Astrocyte (in vitro differentiated cells and primary cell): ENCODE measurements around the gene PCBD2.
"Not testable (repeated sequence)": the region's sequence is repeated elsewhere in the genome, so short reads cannot be mapped to it uniquely, and the experiment has no call there.

ENCODE experiments used
- EZH2 ChIP-seq: IDR thresholded peaks from 2 replicates; pipeline ENCODE4 v1.6.1; 2012; ENCODE audit warnings: mild to moderate bottlenecking, low read length, inconsistent platforms; ENCODE audit not compliant: insufficient read depth
- TF ChIP-seq, protein P1 (sequence below): IDR thresholded peaks from 2 replicates; pipeline ENCODE4 v1.5.1; 2011; ENCODE audit warnings: low read depth, mild to moderate bottlenecking, inconsistent platforms, low read length, moderate library complexity; ENCODE audit not compliant: insufficient read depth

DNA sequence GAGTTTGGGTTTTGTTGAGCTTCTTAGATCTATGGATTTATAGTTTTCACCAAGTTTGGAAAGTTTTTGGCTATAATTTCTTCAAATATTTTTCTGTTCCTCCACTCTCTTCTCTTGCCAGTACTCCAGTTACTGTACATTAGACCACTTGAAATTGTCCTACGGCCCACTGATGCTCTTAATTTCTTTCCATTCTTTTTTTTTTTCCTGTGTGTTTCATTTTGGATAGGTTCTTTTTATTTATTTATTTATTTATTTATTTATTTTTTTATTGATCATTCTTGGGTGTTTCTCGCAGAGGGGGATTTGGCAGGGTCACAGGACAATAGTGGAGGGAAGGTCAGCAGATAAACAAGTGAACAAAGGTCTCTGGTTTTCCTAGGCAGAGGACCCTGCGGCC lies 24.0 kb upstream of the PCBD2 start:
- TF ChIP-seq, protein P1, sequence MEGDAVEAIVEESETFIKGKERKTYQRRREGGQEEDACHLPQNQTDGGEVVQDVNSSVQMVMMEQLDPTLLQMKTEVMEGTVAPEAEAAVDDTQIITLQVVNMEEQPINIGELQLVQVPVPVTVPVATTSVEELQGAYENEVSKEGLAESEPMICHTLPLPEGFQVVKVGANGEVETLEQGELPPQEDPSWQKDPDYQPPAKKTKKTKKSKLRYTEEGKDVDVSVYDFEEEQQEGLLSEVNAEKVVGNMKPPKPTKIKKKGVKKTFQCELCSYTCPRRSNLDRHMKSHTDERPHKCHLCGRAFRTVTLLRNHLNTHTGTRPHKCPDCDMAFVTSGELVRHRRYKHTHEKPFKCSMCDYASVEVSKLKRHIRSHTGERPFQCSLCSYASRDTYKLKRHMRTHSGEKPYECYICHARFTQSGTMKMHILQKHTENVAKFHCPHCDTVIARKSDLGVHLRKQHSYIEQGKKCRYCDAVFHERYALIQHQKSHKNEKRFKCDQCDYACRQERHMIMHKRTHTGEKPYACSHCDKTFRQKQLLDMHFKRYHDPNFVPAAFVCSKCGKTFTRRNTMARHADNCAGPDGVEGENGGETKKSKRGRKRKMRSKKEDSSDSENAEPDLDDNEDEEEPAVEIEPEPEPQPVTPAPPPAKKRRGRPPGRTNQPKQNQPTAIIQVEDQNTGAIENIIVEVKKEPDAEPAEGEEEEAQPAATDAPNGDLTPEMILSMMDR, result not testable (repeated sequence)
- TF ChIP-seq EZH2, result not testable (repeated sequence)
